ENCODE measurements around the gene GJC3.
"Not testable (repeated sequence)": the region's sequence is repeated elsewhere in the genome, so short reads cannot be mapped to it uniquely, and the experiment has no call there.

Gene GJC3, protein sequence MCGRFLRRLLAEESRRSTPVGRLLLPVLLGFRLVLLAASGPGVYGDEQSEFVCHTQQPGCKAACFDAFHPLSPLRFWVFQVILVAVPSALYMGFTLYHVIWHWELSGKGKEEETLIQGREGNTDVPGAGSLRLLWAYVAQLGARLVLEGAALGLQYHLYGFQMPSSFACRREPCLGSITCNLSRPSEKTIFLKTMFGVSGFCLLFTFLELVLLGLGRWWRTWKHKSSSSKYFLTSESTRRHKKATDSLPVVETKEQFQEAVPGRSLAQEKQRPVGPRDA

DNA sequence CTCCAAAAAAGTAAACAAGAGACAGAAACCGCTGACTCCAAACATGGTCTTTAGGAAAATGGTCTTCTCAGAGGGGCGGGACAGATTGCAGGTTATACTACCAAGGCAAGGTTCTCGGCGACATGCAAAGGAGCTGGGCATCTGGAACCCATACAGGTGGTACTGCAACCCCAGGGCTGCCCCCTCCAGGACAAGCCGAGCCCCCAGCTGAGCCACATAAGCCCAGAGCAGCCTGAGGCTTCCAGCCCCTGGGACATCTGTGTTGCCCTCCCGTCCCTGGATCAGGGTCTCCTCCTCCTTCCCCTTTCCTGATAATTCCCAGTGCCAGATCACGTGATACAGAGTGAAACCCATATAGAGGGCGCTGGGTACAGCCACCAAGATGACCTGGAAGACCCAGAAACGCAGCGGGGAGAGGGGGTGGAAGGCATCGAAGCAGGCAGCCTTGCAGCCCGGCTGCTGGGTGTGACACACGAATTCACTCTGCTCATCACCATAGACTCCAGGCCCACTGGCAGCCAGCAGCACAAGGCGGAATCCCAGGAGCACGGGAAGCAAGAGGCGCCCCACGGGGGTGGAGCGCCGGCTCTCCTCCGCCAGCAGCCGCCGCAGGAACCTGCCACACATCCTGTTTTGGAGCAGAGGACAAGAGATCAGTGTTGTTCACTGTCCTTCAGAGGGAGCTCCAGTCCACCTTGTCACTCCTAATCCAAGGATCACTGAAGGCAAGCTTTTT, at the start of gene GJC3:
GJC3 (minus strand) TSS at position 627 of the 736 bp plus-strand sequence; CDS start at position 627, 0 bp downstream.
- Histone ChIP-seq H3K9me3 (ENCODE audit: low read depth, low read length) (no peaks in the 10 kb centered on the region), H3K9ac (ENCODE audit: insufficient read length) (no peak within 1 kb of the TSS), H3K36me3 (ENCODE audit: insufficient read depth, low read length) (no peaks in the 10 kb centered on the region), H3K4me3 (peak within 1 kb of the TSS; percentile 68), H3K27ac (peak within 1 kb of the TSS; percentile 93; the same call in 1 of the 2 replicates)
- TF ChIP-seq POLR2AphosphoS5 (IDR thresholded peaks at IDR 0.05; ENCODE audit: borderline replicate concordance, low read depth, low read length) (no peak), EZH2 (IDR thresholded peaks at IDR 0.05) (no peak)
- DNase-seq (ENCODE audit: low read depth, low spot score) = no peak

DNA sequence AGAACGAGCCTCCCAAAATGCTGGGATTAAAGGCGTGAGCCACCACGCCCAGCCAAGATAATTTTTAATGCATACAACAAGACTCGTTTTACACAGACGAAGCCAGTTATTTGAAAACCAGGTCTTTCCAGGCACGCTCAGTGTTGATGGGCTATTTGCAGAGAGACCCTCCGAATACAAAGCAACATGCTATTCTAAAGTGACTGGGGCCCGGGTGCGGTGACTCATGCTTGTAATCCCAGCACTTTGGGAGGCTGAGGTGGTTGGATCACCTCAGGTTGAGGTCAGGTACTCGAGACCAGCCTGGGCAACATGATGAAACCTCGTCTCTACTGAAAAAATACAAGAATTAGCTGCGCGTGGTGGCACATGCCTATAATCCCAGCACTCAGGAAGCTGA, 47.2 kb upstream of the GJC3 start:
- Histone ChIP-seq H3K9ac (ENCODE audit: insufficient read length) (no peak overlapping the region), H3K27ac (no peak overlapping the region), H3K36me3 (ENCODE audit: insufficient read depth, low read length) (no peaks in the 10 kb centered on the region), H3K4me3 (no peak overlapping the region), H3K9me3 (ENCODE audit: low read depth, low read length) (no peaks in the 10 kb centered on the region)
- DNase-seq (ENCODE audit: low read depth, low spot score) = no peak
- no peak for TF ChIP-seq FOXP2 (optimal IDR thresholded peaks at IDR 0.05; ENCODE audit: control extremely low read depth, extremely low read length, insufficient read depth)
- no peak for TF ChIP-seq EZH2 (IDR thresholded peaks at IDR 0.05)
- TF ChIP-seq POLR2AphosphoS5 (IDR thresholded peaks at IDR 0.05; ENCODE audit: borderline replicate concordance, low read depth, low read length) = no peak

DNA sequence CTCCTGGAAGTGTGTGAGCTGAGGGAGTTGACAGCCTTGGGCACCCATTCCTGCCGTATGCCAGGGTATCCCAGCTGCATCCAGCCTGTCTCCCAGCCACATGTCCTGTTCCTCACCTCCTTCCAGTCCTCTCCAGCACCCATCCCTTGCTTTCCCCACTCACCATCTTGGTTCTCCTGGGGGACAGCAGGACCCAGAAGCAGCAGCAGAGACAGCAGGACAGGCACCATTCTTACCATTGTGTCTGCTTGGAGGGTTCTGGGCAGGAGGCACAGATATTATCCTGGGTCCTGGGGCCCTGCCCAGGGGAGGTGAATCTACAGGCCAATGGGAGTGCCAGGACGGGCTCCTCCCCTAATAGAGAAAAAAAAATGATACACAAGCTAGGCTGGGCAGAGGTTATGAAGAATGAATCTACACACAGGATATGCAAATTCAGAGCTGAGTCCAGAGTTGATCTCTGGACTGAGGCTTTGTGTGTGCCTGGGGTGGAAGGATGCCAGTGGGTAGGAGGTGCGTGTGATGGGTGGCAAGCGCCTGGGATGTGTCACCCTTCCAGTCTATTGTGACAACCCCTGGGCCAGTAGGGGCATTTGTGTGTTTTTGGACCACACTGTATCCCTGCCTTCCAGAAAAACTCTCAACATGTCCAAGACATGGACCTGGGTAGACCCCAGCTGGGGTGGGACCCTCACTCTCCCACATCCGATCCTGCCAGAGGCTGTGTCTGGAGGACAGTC, 46.5 kb upstream of the GJC3 start, which contains the start of gene AZGP1:
AZGP1 (minus strand) TSS at position 250 of the 740 bp plus-strand sequence; CDS start at position 239, 11 bp downstream.
- Histone ChIP-seq H3K4me3 (no peak within 1 kb of the TSS), H3K9ac (ENCODE audit: insufficient read length) (no peak within 1 kb of the TSS), H3K9me3 (ENCODE audit: low read depth, low read length) (no peaks in the 10 kb centered on the region), H3K27ac (no peak within 1 kb of the TSS), H3K36me3 (ENCODE audit: insufficient read depth, low read length) (no peaks in the 10 kb centered on the region)
- TF ChIP-seq FOXP2 (optimal IDR thresholded peaks at IDR 0.05; ENCODE audit: control extremely low read depth, extremely low read length, insufficient read depth) = no peak
- no peak for TF ChIP-seq EZH2 (IDR thresholded peaks at IDR 0.05)
- no peak for TF ChIP-seq POLR2AphosphoS5 (IDR thresholded peaks at IDR 0.05; ENCODE audit: borderline replicate concordance, low read depth, low read length)
- no peak for DNase-seq (ENCODE audit: low read depth, low spot score)

DNA sequence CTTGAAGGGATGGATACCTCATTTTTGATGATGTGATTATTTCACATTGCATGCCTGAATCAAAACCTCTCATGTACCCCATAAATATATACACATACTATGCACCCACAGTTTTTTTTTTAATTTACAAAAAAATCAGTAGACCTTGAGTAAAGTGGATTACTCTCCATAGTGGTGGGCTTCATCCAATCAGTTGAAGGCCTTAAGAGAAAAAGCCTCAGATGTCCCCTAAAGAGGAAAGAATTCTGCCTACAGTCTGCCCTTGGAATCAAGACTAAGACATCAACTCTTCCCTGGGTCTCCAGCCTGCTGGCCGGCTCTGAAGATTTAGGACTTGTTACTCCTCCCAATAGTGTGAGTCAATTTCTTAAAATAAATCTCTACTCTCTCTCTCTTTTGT, 45.3 kb upstream of the GJC3 start:
- no peak for TF ChIP-seq POLR2AphosphoS5 (IDR thresholded peaks at IDR 0.05; ENCODE audit: borderline replicate concordance, low read depth, low read length)
- TF ChIP-seq FOXP2 (optimal IDR thresholded peaks at IDR 0.05; ENCODE audit: control extremely low read depth, extremely low read length, insufficient read depth) = no peak
- no peak for TF ChIP-seq EZH2 (IDR thresholded peaks at IDR 0.05)
- DNase-seq (ENCODE audit: low read depth, low spot score) = no peak
- no peak overlapping the region for H3K9ac ChIP-seq (ENCODE audit: insufficient read length)
- H3K36me3 ChIP-seq (ENCODE audit: insufficient read depth, low read length) = no peaks in the 10 kb centered on the region
- H3K4me3 ChIP-seq = no peak overlapping the region
- no peaks in the 10 kb centered on the region for H3K9me3 ChIP-seq (ENCODE audit: low read depth, low read length)
- H3K27ac ChIP-seq = no peak overlapping the region

DNA sequence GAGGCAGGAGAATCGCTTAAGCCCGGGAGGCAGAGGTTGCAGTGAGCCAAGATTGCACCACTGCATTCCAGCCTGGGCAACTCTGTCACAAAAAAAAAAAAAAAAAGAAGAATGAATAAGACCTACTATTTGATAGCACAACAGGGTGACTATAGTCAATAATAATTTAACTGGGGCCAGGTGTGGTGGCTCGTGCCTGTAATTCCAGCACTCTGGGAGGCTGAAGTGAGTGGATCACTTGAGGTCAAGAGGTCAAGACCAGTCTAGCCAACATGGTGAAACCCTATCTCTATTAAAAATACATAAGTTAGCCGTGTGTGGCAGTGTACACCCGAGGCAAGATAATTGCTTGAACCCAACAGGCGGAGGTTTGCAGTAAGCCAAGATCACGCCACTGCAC, 44.4 kb upstream of the GJC3 start:
- H3K4me3 ChIP-seq; H3K27ac ChIP-seq; DNase-seq (ENCODE audit: low read depth, low spot score); H3K9me3 ChIP-seq (ENCODE audit: low read depth, low read length); H3K9ac ChIP-seq (ENCODE audit: insufficient read length); H3K36me3 ChIP-seq (ENCODE audit: insufficient read depth, low read length): not testable (repeated sequence)

DNA sequence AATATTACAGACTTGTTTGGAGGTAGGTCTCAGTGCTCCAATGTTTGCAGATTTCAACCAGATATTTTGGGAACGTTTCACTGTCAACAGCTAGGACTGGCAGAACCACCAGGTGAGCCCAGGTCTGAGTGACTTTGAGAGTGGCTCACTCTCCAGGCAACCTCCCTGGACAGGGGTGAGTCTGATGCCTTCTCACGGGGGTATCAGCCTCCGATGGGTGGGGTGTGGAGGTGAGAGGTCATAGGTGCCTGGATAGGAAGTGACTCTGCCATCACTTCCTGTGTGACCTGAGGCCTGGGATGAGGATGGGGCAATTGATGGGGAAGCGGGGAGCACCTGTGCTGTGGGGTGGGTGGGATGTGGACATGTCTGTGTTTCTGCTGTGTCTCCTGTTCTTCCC, 41.8 kb upstream of the GJC3 start:
- H3K4me3 ChIP-seq = no peak overlapping the region
- H3K27ac ChIP-seq = no peak overlapping the region
- DNase-seq (ENCODE audit: low read depth, low spot score) = no peak
- no peaks in the 10 kb centered on the region for H3K9me3 ChIP-seq (ENCODE audit: low read depth, low read length)
- TF ChIP-seq FOXP2 (optimal IDR thresholded peaks at IDR 0.05; ENCODE audit: control extremely low read depth, extremely low read length, insufficient read depth) (no peak), EZH2 (IDR thresholded peaks at IDR 0.05) (no peak), POLR2AphosphoS5 (IDR thresholded peaks at IDR 0.05; ENCODE audit: borderline replicate concordance, low read depth, low read length) (no peak)
- no peaks in the 10 kb centered on the region for H3K36me3 ChIP-seq (ENCODE audit: insufficient read depth, low read length)
- H3K9ac ChIP-seq (ENCODE audit: insufficient read length) = no peak overlapping the region

DNA sequence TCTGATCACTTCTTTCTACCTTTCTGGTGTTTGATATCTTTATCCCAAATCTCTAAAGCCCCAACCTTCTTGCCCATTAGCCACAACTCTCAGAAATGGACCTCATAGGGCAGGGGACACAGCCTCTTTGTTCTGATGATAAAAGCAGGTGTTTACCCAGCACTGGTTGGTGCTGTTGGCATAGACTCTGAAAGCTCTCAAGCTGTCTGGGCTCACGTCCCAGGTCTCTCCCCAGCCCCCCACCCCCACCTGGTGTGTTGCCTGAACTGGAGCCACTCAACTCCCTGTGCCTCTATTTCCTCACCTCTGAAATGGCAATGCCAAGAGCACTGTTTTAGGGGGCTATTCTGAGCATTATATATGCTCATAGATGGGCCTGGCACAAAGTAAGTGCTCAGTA, 40.4 kb upstream of the GJC3 start:
- not testable (repeated sequence) for DNase-seq (ENCODE audit: low read depth, low spot score); H3K9me3 ChIP-seq (ENCODE audit: low read depth, low read length); H3K9ac ChIP-seq (ENCODE audit: insufficient read length); H3K4me3 ChIP-seq; H3K27ac ChIP-seq; H3K36me3 ChIP-seq (ENCODE audit: insufficient read depth, low read length)

DNA sequence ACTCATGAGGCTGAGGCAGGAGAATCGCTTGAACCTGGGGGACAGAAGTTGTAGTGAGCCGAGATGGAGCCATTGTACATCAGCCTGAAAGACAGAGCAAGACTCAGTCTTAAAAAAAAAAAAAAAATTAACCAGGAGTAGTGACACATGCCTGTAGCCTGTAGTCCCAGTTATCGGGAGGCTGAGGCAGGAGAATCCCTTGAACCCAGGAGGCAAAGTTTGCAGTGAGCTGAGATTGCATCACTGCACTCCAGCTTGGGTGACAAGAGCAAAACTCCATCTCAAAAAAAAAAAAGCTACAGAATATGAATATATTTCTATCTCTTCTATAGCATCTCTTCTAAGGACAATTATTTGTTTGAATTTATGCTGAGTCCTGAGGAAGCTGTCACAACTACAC, 39.9 kb upstream of the GJC3 start:
- DNase-seq (ENCODE audit: low read depth, low spot score) = no peak

More for the DNA sequence above, 39.9 kb upstream of the GJC3 start:
- Histone ChIP-seq H3K36me3 (ENCODE audit: insufficient read depth, low read length) (no peaks in the 10 kb centered on the region), H3K27ac (no peak overlapping the region), H3K9ac (ENCODE audit: insufficient read length) (no peak overlapping the region), H3K9me3 (ENCODE audit: low read depth, low read length) (no peaks in the 10 kb centered on the region), H3K4me3 (no peak overlapping the region)
- TF ChIP-seq POLR2AphosphoS5 (IDR thresholded peaks at IDR 0.05; ENCODE audit: borderline replicate concordance, low read depth, low read length) (no peak), FOXP2 (optimal IDR thresholded peaks at IDR 0.05; ENCODE audit: control extremely low read depth, extremely low read length, insufficient read depth) (no peak), EZH2 (IDR thresholded peaks at IDR 0.05) (no peak)

Measured in SK-N-MC (cell line).